Gastroesophageal sphincter (tissue), 4 donors: ENCODE measurements around the gene TPP2. TPM values are rescaled to one million over a fixed set of nuclear protein-coding genes. Genes with fewer than 3 reads are reported as not detected.

Experiments
- ATAC-seq: fragments of 150-250 bp; one replicate; pipeline ENCODE4 v1.9.1; 2016; ENCODE audit warnings: mild to moderate bottlenecking, moderate library complexity
- H3K27ac ChIP-seq, 4 donors: fragments of 200-600 bp; sonication (generic) in 3 of 4; 1 replicate in 3 of 4; 2 replicates in 1 of 4; pipeline ENCODE4 v1.5.1; 2016 to 2019
- H3K27me3 ChIP-seq: fragments of 200-600 bp; sonication (generic); one replicate; pipeline ENCODE4 v1.5.1; 2019
- H3K36me3 ChIP-seq, 2 donors: fragments of 200-600 bp; sonication (generic); one replicate each; pipeline ENCODE4 v1.5.1; 2019; ENCODE audit warnings: control low read depth in 1 of 2
- H3K4me1 ChIP-seq, 3 donors: fragments of 200-600 bp; sonication (generic); 1 replicate in 2 of 3; 2 replicates in 1 of 3; pipeline ENCODE4 v1.5.1; 2016 to 2019; ENCODE audit warnings: control low read depth in 2 of 3
- H3K4me3 ChIP-seq, 2 donors: fragments of 200-600 bp; sonication (generic); one replicate each; pipeline ENCODE4 v1.5.1; 2019; ENCODE audit warnings: mild to moderate bottlenecking in 1 of 2, moderate library complexity in 1 of 2
- H3K9me3 ChIP-seq, 3 donors: fragments of 200-600 bp; sonication (generic); one replicate each; pipeline ENCODE4 v1.5.1; 2017 to 2019; ENCODE audit warnings: control low read depth in 2 of 3
- CTCF ChIP-seq, 4 experiments: fragments of 200-600 bp in 2 of 4; fragments of 450-650 bp in 2 of 4; sonication (generic) in 1 of 4; IDR thresholded peaks; one replicate each; pipeline ENCODE4 v1.5.1; 2017 to 2019; ENCODE audit warnings: antibody characterized with exemption in 4 of 4, mild to moderate bottlenecking in 2 of 4, moderate library complexity in 2 of 4
- EP300 ChIP-seq: sonication (generic); formaldehyde crosslinking; IDR thresholded peaks from one replicate; pipeline ENCODE4 v1.6.1; 2017; ENCODE audit warnings: antibody characterized with exemption, mild to moderate bottlenecking
- POLR2A ChIP-seq, 2 donors: fragments of 450-650 bp; IDR thresholded peaks; one replicate each; pipeline ENCODE4 v1.6.1; 2017; ENCODE audit warnings: antibody characterized with exemption in 2 of 2, mild to moderate bottlenecking in 2 of 2, moderate library complexity in 1 of 2
- POLR2AphosphoS5 ChIP-seq: sonication (generic); formaldehyde crosslinking; IDR thresholded peaks from one replicate; pipeline ENCODE4 v1.6.1; 2017; ENCODE audit warnings: antibody characterized with exemption
- WGBS, 2 donors: methylation state at CpG; one replicate each; pipeline ENCODE4 v1.1.5; 2018; ENCODE audit warnings: low coverage in 1 of 2; 5-methylcytosine and 5-hydroxymethylcytosine counted together
- total RNA-seq, 4 donors: library from RNA; depleted of rRNA; stranded (reverse); fragments of >200 nt; gene quantifications; one replicate each; pipeline ENCODE4 v1.1.0, GENCODE V29; 2016

The TPP2 gene
- total RNA-seq, 4 donors from 2014 or later, result 41.4 to 52.8 (median 42.2) TPM

- no peak overlapping the region for H3K4me3 ChIP-seq
- H3K27me3 ChIP-seq, result no peaks in the 10 kb centered on the region
- ATAC-seq, result no peak
- no peaks in the 10 kb centered on the region for H3K9me3 ChIP-seq
- H3K27ac ChIP-seq, result no peak overlapping the region
- H3K4me1 ChIP-seq, result no peaks in the 10 kb centered on the region
- peaks cover 4 to 91% of the 10 kb centered on the region in 2 donors for H3K36me3 ChIP-seq
- 82 to 88% methylated on average over 2 to 3 of the region's 3 CpGs for WGBS, 2 donors
- TF ChIP-seq POLR2AphosphoS5 (no peak), POLR2A (IDR thresholded peaks at IDR 0.05) (no peak), CTCF (IDR thresholded peaks at IDR 0.05) (no peak), EP300 (no peak)
Measured at GRCh38 chr13:102638741-102639140, 42.0 kb downstream of the TPP2 start.

GRCh38 chr13:102642029-102642428 is 45.2 kb downstream of the TPP2 start:
- Histone ChIP-seq H3K27me3 (no peaks in the 10 kb centered on the region), H3K9me3 (no peaks in the 10 kb centered on the region), H3K27ac (no peak overlapping the region), H3K36me3 (peaks cover 4 to 91% of the 10 kb centered on the region in 2 donors), H3K4me3 (no peak overlapping the region), H3K4me1 (no peaks in the 10 kb centered on the region)
- no peak for ATAC-seq
- TF ChIP-seq POLR2A (IDR thresholded peaks at IDR 0.05) (no peak), CTCF (IDR thresholded peaks at IDR 0.05) (no peak), EP300 (no peak), POLR2AphosphoS5 (no peak)
- 70 to 75% methylated on average over 4 of the region's 4 CpGs for whole genome bisulfite sequencing, 2 donors

- H3K36me3 ChIP-seq, result peaks cover 4 to 91% of the 10 kb centered on the region in 2 donors
- TF ChIP-seq POLR2A (IDR thresholded peaks at IDR 0.05), result no peak
- TF ChIP-seq POLR2AphosphoS5, result no peak
- WGBS, 2 donors, result 48 to 70% methylated on average over 2 to 6 of the region's 6 CpGs
- H3K9me3 ChIP-seq, result no peaks in the 10 kb centered on the region
- H3K4me1 ChIP-seq, result no peaks in the 10 kb centered on the region
- no peak for ATAC-seq
- no peaks in the 10 kb centered on the region for H3K27me3 ChIP-seq
- no peak overlapping the region for H3K27ac ChIP-seq
- H3K4me3 ChIP-seq, result no peak overlapping the region
Measured at GRCh38 chr13:102642475-102642874, 45.7 kb downstream of the TPP2 start.

GRCh38 chr13:102643656-102644055 is 46.9 kb downstream of the TPP2 start:
- Histone ChIP-seq H3K4me1 (no peaks in the 10 kb centered on the region), H3K9me3 (no peaks in the 10 kb centered on the region), H3K27ac (no peak overlapping the region), H3K36me3 (peaks cover 3 to 91% of the 10 kb centered on the region in 2 donors), H3K4me3 (no peak overlapping the region), H3K27me3 (no peaks in the 10 kb centered on the region)
- WGBS, 2 donors, result 63 to 92% methylated on average over 1 of the region's 1 CpG
- no peak for TF ChIP-seq EP300
- TF ChIP-seq POLR2A (IDR thresholded peaks at IDR 0.05), result no peak
- no peak for TF ChIP-seq POLR2AphosphoS5
- TF ChIP-seq CTCF (IDR thresholded peaks at IDR 0.05), result no peak
- no peak for ATAC-seq

- 82% methylated on average over 1 of the region's 1 CpG; no CpG with 5 or more reads in 1 of the 2 donors for WGBS, 2 donors
- peaks cover 5 to 91% of the 10 kb centered on the region in 2 donors for H3K36me3 ChIP-seq
Measured at GRCh38 chr13:102645701-102646100, 48.9 kb downstream of the TPP2 start.

More at GRCh38 chr13:102645701-102646100, 48.9 kb downstream of the TPP2 start:
- no peak for ATAC-seq
- H3K4me1 ChIP-seq, result no peaks in the 10 kb centered on the region
- no peaks in the 10 kb centered on the region for H3K27me3 ChIP-seq
- TF ChIP-seq EP300 (no peak), POLR2A (IDR thresholded peaks at IDR 0.05) (no peak), POLR2AphosphoS5 (no peak), CTCF (IDR thresholded peaks at IDR 0.05) (no peak)
- no peak overlapping the region for H3K4me3 ChIP-seq
- H3K9me3 ChIP-seq, result no peaks in the 10 kb centered on the region
- no peak overlapping the region for H3K27ac ChIP-seq
